Spinal cord (tissue), 10 donors: ENCODE measurements around the gene LRRC25. TPM values are rescaled to one million over a fixed set of nuclear protein-coding genes. Genes with fewer than 3 reads are reported as not detected.

ENCODE experiments used
- DNase-seq, 6 donors: peaks; one replicate each; pipeline versions ENCODE4 v3.0.0 to v3.0.0-alpha.2; 2013 to 2015; ENCODE audit warnings: low spot score in 6 of 6, low read depth in 4 of 6
- H3K27ac ChIP-seq: one replicate; pipeline ENCODE4 v1.5.1; 2013; ENCODE audit warnings: low read depth, low read length, control low read depth
- H3K27me3 ChIP-seq: one replicate; pipeline ENCODE4 v1.6.1; 2013; ENCODE audit warnings: low read length; ENCODE audit not compliant: control insufficient read depth, insufficient read depth
- H3K36me3 ChIP-seq: one replicate; pipeline ENCODE4 v1.6.1; 2013; ENCODE audit warnings: low read length; ENCODE audit not compliant: control insufficient read depth, insufficient read depth
- H3K4me1 ChIP-seq: one replicate; pipeline ENCODE4 v1.6.1; 2013; ENCODE audit warnings: low read length; ENCODE audit not compliant: control insufficient read depth, insufficient read depth
- H3K4me3 ChIP-seq: one replicate; pipeline ENCODE4 v1.5.1; 2013; ENCODE audit warnings: low read depth, low read length, control low read depth
- H3K9me3 ChIP-seq: one replicate; pipeline ENCODE4 v1.6.1; 2013; ENCODE audit warnings: low read length; ENCODE audit not compliant: control insufficient read depth, insufficient read depth
- WGBS: methylation state at CpG from one replicate; pipeline ENCODE4 v1.1.5; 2013; ENCODE audit warnings: missing lambda C conversion rate; ENCODE audit not compliant: insufficient coverage; 5-methylcytosine and 5-hydroxymethylcytosine counted together
- polyA plus RNA-seq, 2 donors: library from polyadenylated mRNA; unstranded; fragments of 120-200 nt; gene quantifications; one replicate each; pipeline ENCODE4 v1.2.1, GENCODE V29; 2013; ENCODE audit not compliant: insufficient read length in 2 of 2
- total RNA-seq, 2 donors: library from RNA; depleted of rRNA in 1 of 2; stranded (reverse); fragments of 120-200 nt in 1 of 2; fragments of >200 nt in 1 of 2; gene quantifications; one replicate each; pipeline versions ENCODE4 v1.2.3 to v1.2.4, GENCODE V29; 2013 to 2014
- donor health status: healthy.

The LRRC25 gene
- total and polyA plus RNA-seq, 4 donors = 1.3 to 2.4 (median 1.6) TPM

DNA sequence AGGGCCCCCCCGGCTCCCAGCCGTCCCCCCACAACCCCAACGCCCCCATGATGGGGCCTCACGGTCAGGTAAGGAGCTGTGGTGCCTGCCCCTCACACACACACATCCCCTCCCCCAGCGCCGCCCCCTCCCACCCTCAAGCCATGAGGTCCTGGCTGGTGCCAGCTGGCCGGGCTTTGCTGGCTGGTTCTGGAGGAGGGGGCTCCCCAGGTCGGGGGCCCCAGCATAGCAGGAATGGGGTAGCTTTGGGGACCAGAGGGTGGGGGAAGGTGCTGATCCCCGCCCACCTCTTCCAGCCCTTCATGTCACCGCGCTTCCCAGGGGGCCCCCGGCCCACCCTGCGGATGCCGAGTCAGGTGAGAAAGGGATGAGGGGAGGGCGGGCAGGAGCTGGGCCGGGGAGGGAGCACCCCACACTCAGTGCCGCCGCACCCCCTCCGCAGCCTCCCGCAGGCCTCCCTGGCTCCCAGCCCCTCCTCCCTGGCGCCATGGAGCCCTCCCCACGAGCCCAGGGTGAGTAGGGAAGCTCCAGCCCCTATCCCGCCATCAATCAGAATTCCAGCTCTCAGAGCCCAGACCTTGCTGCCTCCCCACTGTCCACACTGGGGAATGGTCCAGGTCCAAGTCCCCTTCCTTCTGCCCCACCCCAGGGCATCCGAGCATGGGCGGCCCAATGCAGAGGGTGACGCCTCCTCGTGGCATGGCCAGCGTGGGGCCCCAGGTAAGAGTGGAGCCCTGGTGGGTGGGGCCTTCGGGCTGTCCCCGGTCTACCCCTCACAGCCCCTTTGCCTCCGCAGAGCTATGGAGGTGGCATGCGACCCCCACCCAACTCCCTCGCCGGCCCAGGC lies 34.2 kb upstream of the LRRC25 start:
- 68% methylated on average over 13 of the region's 34 CpGs for WGBS
- no peak for DNase-seq
- Histone ChIP-seq H3K36me3 (peaks cover 75% of the 10 kb centered on the region), H3K4me1 (peaks cover 69% of the 10 kb centered on the region), H3K9me3 (no peaks in the 10 kb centered on the region), H3K27ac (no peak overlapping the region), H3K4me3 (no peak overlapping the region), H3K27me3 (no peaks in the 10 kb centered on the region)

DNA sequence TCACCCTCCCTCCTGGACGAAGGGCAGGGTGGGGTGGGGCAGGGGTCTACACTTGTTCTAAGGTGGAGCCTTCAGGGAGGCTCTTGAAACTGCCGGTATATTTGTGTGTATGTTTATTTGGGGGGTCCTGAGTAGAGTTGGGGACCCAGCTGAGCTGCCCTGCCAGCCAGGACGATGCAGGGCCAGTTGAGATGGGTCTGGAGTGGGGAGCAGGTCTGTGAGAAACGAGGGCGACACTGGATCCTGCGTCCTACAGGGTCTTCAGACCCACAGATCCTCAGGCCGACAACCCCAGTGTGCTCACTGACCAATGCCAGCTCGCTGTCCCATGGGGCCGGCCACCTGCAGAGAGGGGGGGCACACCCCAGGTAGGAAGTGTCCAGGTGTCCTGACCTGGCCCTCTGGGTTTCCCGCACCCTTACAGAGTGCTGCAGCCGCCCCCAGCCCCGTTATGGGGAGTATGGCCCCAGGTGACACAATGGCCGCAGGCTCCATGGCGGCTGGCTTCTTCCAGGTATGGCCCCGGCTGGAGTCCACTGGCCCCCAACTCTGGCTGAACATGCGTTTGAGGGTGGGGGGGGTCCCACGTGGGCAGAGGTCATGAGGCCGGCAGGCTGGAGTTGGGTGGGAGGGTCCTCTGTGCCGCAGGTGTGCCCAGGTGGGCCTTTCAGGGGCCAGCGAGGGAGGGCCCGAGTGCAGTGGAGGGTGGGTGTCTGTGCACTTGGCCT lies 33.2 kb upstream of the LRRC25 start:
- Histone ChIP-seq H3K4me3 (no peak overlapping the region), H3K27me3 (no peaks in the 10 kb centered on the region), H3K36me3 (peaks cover 70% of the 10 kb centered on the region), H3K4me1 (peaks cover 76% of the 10 kb centered on the region), H3K9me3 (no peaks in the 10 kb centered on the region), H3K27ac (no peak overlapping the region)
- DNase-seq = no peak
- WGBS = 76% methylated on average over 19 of the region's 21 CpGs

DNA sequence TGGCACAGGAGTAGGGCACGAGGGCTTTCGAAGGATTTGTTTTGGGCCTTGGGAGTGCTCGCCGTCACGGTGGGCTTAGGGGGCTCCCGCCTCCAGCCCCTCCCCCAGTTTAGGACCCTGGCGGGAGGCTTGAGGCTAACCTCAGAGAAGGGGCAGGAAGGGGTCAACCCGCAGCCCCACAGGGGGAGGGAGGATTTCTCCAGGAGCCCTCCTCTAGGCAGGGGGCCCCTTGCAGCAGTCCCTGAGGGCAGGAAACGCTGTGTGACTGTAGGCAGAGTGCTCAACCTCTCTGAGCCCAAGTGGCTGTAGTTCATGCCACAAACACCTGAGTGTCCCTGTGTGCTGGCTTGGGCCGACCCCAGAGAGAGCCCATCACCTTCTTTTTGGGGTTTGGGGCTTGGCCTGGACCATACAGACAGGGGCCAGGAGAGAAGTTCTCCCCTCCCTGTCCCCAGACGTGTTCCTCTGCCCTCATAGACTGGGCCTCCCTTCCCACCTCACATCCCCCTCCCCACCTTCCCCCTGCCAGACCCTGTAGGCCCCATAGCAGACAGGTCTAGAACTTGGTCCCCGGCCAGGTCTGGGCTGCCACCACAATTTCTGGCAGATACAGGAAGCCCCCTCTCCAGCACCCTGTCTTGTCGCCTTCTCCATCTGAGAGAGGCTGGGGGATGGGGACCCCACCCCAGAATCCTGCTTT lies 32.4 kb upstream of the LRRC25 start:
- no peak for DNase-seq

DNA sequence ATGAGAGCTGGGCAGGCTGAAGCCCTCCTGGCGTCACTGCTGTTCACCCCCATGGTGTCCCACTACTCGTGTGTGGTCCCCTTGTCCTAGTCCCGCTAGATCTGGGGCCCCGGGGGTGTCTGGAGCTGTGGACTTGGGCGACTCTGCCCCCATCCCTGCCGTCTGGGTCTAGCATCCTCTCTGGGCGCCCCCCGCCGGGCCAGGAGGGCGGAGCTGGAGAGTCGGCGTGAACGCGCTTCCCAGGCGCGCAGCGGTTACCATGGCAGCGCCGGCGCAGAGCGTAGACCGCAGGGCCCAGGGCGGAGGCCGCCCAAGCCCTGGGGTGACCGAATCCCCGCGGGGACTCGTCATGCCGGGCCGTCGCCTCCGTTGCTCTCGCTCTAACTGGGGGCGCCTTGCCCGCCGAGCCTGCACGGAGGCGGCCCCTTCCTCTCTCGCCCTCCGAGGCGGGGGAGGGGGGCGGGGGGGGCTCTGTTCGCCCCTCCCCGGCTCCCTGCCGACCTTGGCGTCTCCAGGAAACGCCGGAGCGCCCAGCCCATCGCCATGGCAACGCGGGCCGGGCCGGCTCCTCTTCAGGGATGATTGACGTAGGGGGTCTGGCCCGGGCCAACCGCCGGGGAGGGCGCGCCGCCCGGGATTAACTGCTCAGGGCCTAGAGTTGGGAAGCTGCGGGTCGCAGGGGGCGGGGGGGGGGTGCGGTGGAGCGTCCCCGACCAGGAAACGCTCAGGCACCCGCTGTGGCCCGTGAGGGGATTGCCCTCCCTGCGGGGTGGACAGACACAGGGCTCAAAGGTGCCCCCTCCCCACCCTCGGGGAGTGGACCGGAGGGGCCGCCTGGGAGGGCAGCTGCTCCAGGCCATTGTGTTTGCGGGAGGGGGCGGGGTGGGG lies 31.6 kb upstream of the LRRC25 start:
- Histone ChIP-seq H3K9me3 (no peaks in the 10 kb centered on the region), H3K27ac (peak overlapping the region; percentile 83), H3K27me3 (no peaks in the 10 kb centered on the region), H3K36me3 (peaks cover 62% of the 10 kb centered on the region), H3K4me1 (peaks cover 80% of the 10 kb centered on the region), H3K4me3 (peak overlapping the region; percentile 38)
- DNase-seq = peak in 3 of 6 donors; percentile 79 to 95 (median 94)
- under 1% methylated on average over 71 of the region's 77 CpGs for WGBS

More for the DNA sequence above, 32.4 kb upstream of the LRRC25 start:
- Histone ChIP-seq H3K36me3 (peaks cover 67% of the 10 kb centered on the region), H3K9me3 (no peaks in the 10 kb centered on the region), H3K4me3 (peak overlapping the region; percentile 38), H3K27ac (peak overlapping the region; percentile 83), H3K27me3 (no peaks in the 10 kb centered on the region), H3K4me1 (peaks cover 83% of the 10 kb centered on the region)
- WGBS = 19% methylated on average over 10 of the region's 13 CpGs

DNA sequence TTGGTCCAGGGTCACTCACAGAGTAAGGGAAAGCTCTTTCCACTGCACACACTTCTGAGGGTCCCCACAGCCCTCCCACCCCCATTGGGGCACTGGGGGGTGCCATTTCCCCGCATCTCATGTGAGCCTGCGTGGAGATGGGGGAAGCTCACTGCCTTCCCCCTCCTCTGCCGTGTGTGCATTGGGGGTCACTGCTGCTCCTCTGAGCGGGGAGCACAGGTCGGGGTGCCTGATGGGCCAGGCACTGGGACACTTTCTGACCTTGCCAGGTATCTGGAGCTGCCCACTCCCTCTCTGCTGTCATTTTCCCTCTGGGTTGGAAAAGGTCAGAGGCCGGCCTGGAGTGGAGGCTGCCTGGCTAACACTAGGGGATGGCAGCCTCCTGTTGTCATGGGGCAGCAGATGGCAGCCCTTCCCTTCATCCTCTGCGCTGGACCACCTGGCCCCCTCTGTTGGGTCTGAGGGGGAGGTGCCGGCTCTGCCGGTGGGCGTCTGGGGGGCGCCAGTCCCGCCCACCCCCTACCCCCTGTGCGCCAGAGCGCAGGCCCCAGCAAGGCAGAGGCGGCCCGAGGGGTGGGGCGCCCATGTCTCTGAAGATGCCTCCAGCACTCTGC lies 30.9 kb upstream of the LRRC25 start:
- Histone ChIP-seq H3K27me3 (no peaks in the 10 kb centered on the region), H3K4me1 (peaks cover 84% of the 10 kb centered on the region), H3K4me3 (no peak overlapping the region), H3K9me3 (no peaks in the 10 kb centered on the region), H3K27ac (peak overlapping the region; percentile 83), H3K36me3 (peaks cover 67% of the 10 kb centered on the region)
- no peak for DNase-seq
- 25% methylated on average over 16 of the region's 17 CpGs for WGBS

DNA sequence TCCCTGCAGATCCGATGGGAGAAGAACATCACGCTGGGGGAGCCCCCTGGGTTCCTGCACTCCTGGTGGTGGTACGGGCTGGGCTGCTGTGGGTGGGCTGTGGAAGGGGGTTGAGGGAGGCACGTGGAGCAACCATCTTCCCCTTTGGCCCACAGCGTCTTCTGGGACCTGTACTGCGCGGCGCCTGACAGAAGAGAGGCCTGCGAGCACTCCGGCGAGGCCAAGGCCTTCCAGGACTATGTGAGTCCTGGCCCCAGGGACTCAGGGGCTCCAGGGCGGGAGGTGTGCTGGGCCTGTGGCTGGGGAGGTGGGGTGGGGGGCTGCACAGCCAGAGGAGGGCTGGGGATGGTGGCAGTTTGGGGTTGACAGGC lies 30.3 kb upstream of the LRRC25 start:
- Histone ChIP-seq H3K27ac (no peak overlapping the region), H3K4me1 (peaks cover 83% of the 10 kb centered on the region), H3K36me3 (peaks cover 68% of the 10 kb centered on the region), H3K4me3 (no peak overlapping the region), H3K9me3 (no peaks in the 10 kb centered on the region), H3K27me3 (no peaks in the 10 kb centered on the region)
- WGBS = 84% methylated on average over 9 of the region's 12 CpGs
- no peak for DNase-seq

DNA sequence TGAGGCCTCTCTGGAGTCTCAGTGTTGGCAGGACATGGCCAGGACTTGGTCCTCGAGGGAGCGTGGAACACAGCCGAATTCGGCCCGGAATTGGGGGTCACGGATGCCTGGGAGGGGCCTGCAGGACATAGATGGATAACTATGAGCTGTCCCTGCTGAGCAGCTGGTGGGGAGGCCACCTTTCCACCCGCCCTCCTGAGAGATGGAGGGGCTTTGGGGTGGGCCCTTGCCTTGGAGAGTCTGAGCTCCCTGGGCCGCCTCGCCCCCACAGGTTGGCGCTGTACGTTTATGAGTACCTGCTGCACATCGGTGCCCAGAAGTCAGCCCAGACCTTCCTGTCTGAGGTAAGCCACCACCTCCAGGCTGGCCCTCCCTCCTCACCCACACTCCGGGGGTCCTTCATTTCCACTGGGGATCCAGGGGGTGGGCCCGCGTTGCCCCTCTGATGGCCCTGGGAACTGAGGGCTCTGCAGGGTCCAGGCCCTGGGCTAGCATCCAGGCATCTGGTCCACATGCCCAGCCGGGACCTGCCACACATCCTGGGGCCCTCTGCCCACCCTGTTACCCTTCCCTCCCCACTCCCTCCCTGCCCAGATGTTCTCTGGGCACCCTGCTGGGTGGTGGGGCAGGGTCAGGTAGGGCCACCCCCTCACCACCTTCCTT lies 29.8 kb upstream of the LRRC25 start:
- no peaks in the 10 kb centered on the region for H3K9me3 ChIP-seq
- H3K4me3 ChIP-seq = no peak overlapping the region
- peaks cover 72% of the 10 kb centered on the region for H3K36me3 ChIP-seq
- no peaks in the 10 kb centered on the region for H3K27me3 ChIP-seq
- DNase-seq = no peak
- H3K27ac ChIP-seq = no peak overlapping the region
- peaks cover 84% of the 10 kb centered on the region for H3K4me1 ChIP-seq
- 83% methylated on average over 15 of the region's 16 CpGs for WGBS

DNA sequence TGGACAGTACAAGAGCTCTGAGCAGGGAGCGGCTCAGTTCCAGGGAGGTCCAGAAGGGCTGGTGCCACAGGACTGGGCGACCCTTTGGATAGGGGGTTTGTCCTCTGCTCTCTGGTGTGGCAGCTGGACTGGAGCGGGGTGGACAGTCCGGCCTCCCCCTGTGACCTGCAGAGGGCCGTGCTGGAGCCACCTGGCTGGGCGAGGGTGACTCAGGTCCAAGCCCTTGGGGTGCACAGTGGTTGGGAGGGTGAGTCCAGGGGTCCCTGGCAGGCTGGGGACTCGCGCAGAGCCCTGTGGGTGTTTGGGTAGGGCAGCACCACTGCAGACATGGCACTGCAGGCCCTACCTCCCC lies 29.0 kb upstream of the LRRC25 start:
- no peak for DNase-seq
- Histone ChIP-seq H3K4me3 (no peak overlapping the region), H3K27ac (no peak overlapping the region), H3K36me3 (peaks cover 68% of the 10 kb centered on the region), H3K27me3 (no peaks in the 10 kb centered on the region), H3K9me3 (no peaks in the 10 kb centered on the region), H3K4me1 (peaks cover 83% of the 10 kb centered on the region)
- 86% methylated on average over 7 of the region's 8 CpGs for WGBS
